GM23338 (cell line): ENCODE measurements around the gene VGLL4. TPM values are rescaled to one million over a fixed set of nuclear protein-coding genes. Genes with fewer than 3 reads are reported as not detected.

Experiments used
- ATAC-seq: fragments of 200-7000 bp; cut with Tn5 transposase; 3 replicates; pipeline ENCODE4 v1.9.1; 2020
- DNase-seq: peaks from one replicate; pipeline ENCODE4 v3.0.0-alpha.2; 2015; ENCODE audit warnings: low spot score
- H2AFZ ChIP-seq: fragments of 200-600 bp; sonication (generic); 2 replicates; pipeline ENCODE4 v1.8.0; 2016; ENCODE audit warnings: antibody characterized with exemption, mild to moderate bottlenecking, moderate library complexity
- H3F3A ChIP-seq: fragments of 200-600 bp; sonication (generic); replicated peaks from 2 replicates; pipeline ENCODE4 v1.8.0; 2017; ENCODE audit warnings: antibody characterized with exemption, mixed run types, low read depth
- H3K27ac ChIP-seq: fragments of 200-600 bp; sonication (generic); 2 replicates; pipeline ENCODE4 v1.6.1; 2016; ENCODE audit warnings: low read depth
- H3K27me3 ChIP-seq: fragments of 200-600 bp; sonication (generic); 2 replicates; pipeline ENCODE4 v1.8.0; 2016; ENCODE audit warnings: mild to moderate bottlenecking, mixed run types, moderate library complexity; ENCODE audit not compliant: insufficient read depth
- H3K36me3 ChIP-seq: fragments of 200-600 bp; sonication (generic); 2 replicates; pipeline ENCODE4 v1.8.0; 2016; ENCODE audit warnings: mild to moderate bottlenecking; ENCODE audit not compliant: insufficient read depth
- H3K4me1 ChIP-seq: fragments of 200-600 bp; sonication (generic); 2 replicates; pipeline ENCODE4 v1.8.0; 2016; ENCODE audit warnings: mild to moderate bottlenecking, moderate library complexity; ENCODE audit not compliant: insufficient read depth
- H3K4me2 ChIP-seq: fragments of 200-600 bp; sonication (generic); 2 replicates; pipeline ENCODE4 v1.7.1; 2017; ENCODE audit warnings: mixed run types
- H3K4me3 ChIP-seq: fragments of 200-600 bp; sonication (generic); 2 replicates; pipeline ENCODE4 v1.6.1; 2016; ENCODE audit warnings: mixed run types
- H3K79me2 ChIP-seq: fragments of 200-600 bp; sonication (generic); replicated peaks from 2 replicates; pipeline ENCODE4 v1.8.0; 2017; ENCODE audit warnings: mild to moderate bottlenecking; ENCODE audit not compliant: insufficient read depth
- H3K9me2 ChIP-seq: fragments of 200-600 bp; sonication (generic); 2 replicates; pipeline ENCODE4 v1.8.0; 2017; ENCODE audit not compliant: insufficient read depth
- H4K20me1 ChIP-seq: fragments of 200-600 bp; sonication (generic); replicated peaks from 2 replicates; pipeline ENCODE4 v1.8.0; 2017; ENCODE audit warnings: mild to moderate bottlenecking; ENCODE audit not compliant: insufficient read depth
- H3K27ac Mint-ChIP-seq: 2 replicates; pipeline ENCODE4 v1.8.0; 2020; ENCODE audit warnings: inconsistent platforms, mild to moderate bottlenecking, moderate library complexity, mixed read lengths
- H3K27me3 Mint-ChIP-seq: 3 replicates; pipeline ENCODE4 v1.8.0; 2022; ENCODE audit warnings: low read depth, mild to moderate bottlenecking, moderate library complexity, mixed read lengths, inconsistent platforms; ENCODE audit not compliant: insufficient read depth, poor library complexity
- H3K36me3 Mint-ChIP-seq: 3 replicates; pipeline ENCODE4 v1.8.0; 2021; ENCODE audit warnings: low read depth, mild to moderate bottlenecking, inconsistent platforms, moderate library complexity, mixed read lengths
- H3K4me1 Mint-ChIP-seq: 3 replicates; pipeline ENCODE4 v1.8.0; 2020; ENCODE audit warnings: mild to moderate bottlenecking, inconsistent platforms, mixed read lengths
- H3K4me3 Mint-ChIP-seq: 3 replicates; pipeline ENCODE4 v1.8.0; 2021; ENCODE audit warnings: moderate library complexity, mild to moderate bottlenecking, inconsistent platforms, mixed read lengths
- H3K9me3 Mint-ChIP-seq: 3 replicates; pipeline ENCODE4 v1.8.0; 2020; ENCODE audit warnings: moderate library complexity, mild to moderate bottlenecking, inconsistent platforms, mixed read lengths
- CREB1 ChIP-seq: fragments of 250-450 bp; sonication (Bioruptor Pico); IDR thresholded peaks from 2 replicates; pipeline ENCODE4 v1.5.0; 2020; ENCODE audit warnings: low read depth, mild to moderate bottlenecking, moderate library complexity
- ETS1 ChIP-seq: IDR thresholded peaks from 2 replicates; pipeline ENCODE4 v1.6.1; 2016; ENCODE audit warnings: antibody characterized with exemption
- EZH2 ChIP-seq: fragments of 200-600 bp; sonication (generic); IDR thresholded peaks from one replicate; pipeline ENCODE4 v1.8.0; 2017; ENCODE audit warnings: antibody characterized with exemption, mild to moderate bottlenecking, low read depth; ENCODE audit not compliant: unreplicated experiment
- EZH2phosphoT487 ChIP-seq: fragments of 200-600 bp; sonication (generic); IDR thresholded peaks from one replicate; pipeline ENCODE4 v1.8.1; 2018; ENCODE audit warnings: antibody characterized with exemption; ENCODE audit not compliant: unreplicated experiment
- JUNB ChIP-seq: IDR thresholded peaks from one replicate; pipeline ENCODE4 v1.6.1; 2016; ENCODE audit warnings: antibody characterized with exemption; ENCODE audit not compliant: unreplicated experiment
- NANOG ChIP-seq: IDR thresholded peaks from 2 replicates; pipeline ENCODE4 v1.6.1; 2016; ENCODE audit warnings: antibody characterized with exemption, borderline replicate concordance
- POLR2AphosphoS5 ChIP-seq: IDR thresholded peaks from 2 replicates; pipeline ENCODE4 v1.6.1; 2016; ENCODE audit warnings: antibody characterized with exemption, low read depth
- REST ChIP-seq: IDR thresholded peaks from one replicate; pipeline ENCODE4 v1.6.1; 2018; ENCODE audit warnings: antibody characterized with exemption; ENCODE audit not compliant: unreplicated experiment
- STAT1 ChIP-seq: IDR thresholded peaks from one replicate; pipeline ENCODE4 v1.6.1; 2016; ENCODE audit warnings: antibody characterized with exemption; ENCODE audit not compliant: unreplicated experiment
- ZNF114 ChIP-seq: fragments of 250-450 bp; sonication (Bioruptor Pico); IDR thresholded peaks from 2 replicates; pipeline ENCODE4 v1.5.0; 2020; ENCODE audit warnings: mild to moderate bottlenecking, moderate library complexity
- ZNF331 ChIP-seq: fragments of 250-450 bp; sonication (Bioruptor Pico); IDR thresholded peaks from 2 replicates; pipeline ENCODE4 v1.5.0; 2020; ENCODE audit warnings: low read depth, mild to moderate bottlenecking, moderate library complexity
- polyA plus RNA-seq: library from polyadenylated mRNA; unstranded; fragments of >200 nt; fragmentation: Nextera tagmentation; extraction: Ambion mirVana; gene quantifications from 2 replicates; pipeline ENCODE4 v1.2.1, GENCODE V29; 2016
- total RNA-seq: library from RNA; depleted of rRNA; stranded (reverse); fragments of >200 nt; shearing (Covaris generic); gene quantifications from 2 replicates; pipeline ENCODE4 v1.2.3, GENCODE V29; 2014
- TF ChIP-seq, protein P1 (sequence below), 2 experiments: fragments of 200-600 bp in 1 of 2; sonication (generic) in 1 of 2; conservative IDR thresholded peaks; 2 replicates each; pipeline versions ENCODE4 v1.5.1 to v1.6.1; 2016 to 2017; ENCODE audit warnings: antibody characterized with exemption in 2 of 2, low read depth in 2 of 2, mild to moderate bottlenecking in 2 of 2, moderate library complexity in 1 of 2
- TF ChIP-seq, protein P2 (sequence below): fragments of 250-450 bp; sonication (Bioruptor Pico); IDR thresholded peaks from 2 replicates; pipeline ENCODE4 v1.5.0; 2020; ENCODE audit warnings: mild to moderate bottlenecking, moderate library complexity

Gene VGLL4
- total and polyA plus RNA-seq, 2 experiments from 2014 or later = 20.8 to 45.9 TPM

DNA sequence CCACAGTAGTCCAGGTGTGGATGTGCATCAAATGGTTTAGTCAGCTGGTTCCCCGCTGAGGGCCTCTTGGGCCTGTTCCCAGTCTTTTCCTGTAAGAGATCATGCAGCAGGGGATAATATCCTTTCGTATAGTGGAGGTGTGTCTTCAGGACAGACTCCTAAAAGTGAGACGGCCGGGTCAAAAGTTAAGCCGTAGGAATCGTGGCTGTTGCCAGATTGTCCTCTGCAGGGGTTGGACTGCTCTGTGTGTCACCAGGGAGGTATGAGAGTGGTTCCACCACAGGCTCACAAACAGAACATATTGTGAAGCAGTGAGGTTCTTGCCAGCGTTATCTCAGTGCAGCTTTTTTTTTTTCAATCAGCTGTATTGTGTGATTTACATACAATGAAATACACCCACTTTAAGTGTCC, 95.0 kb downstream of the VGLL4 start:
- no peaks in the 10 kb centered on the region for H3K79me2 ChIP-seq
- H3K27me3 ChIP-seq = no peaks in the 10 kb centered on the region
- H3K27ac ChIP-seq = no peak overlapping the region
- no peaks in the 10 kb centered on the region for H3F3A ChIP-seq
- H3K9me3 Mint-ChIP-seq = no peaks in the 10 kb centered on the region; the same call in 2 of the 3 replicates
- H3K9me2 ChIP-seq = no peaks in the 10 kb centered on the region
- H3K36me3 ChIP-seq = no peaks in the 10 kb centered on the region
- TF ChIP-seq NANOG (no peak), JUNB (no peak), ZNF331 (no peak), CREB1 (CRISPR knock-in tag) (no peak), EZH2 (no peak), ZNF114 (CRISPR knock-in tag) (no peak), EZH2phosphoT487 (no peak), ETS1 (no peak), POLR2AphosphoS5 (no peak), REST (no peak), STAT1 (no peak)
- TF ChIP-seq, protein P1, sequence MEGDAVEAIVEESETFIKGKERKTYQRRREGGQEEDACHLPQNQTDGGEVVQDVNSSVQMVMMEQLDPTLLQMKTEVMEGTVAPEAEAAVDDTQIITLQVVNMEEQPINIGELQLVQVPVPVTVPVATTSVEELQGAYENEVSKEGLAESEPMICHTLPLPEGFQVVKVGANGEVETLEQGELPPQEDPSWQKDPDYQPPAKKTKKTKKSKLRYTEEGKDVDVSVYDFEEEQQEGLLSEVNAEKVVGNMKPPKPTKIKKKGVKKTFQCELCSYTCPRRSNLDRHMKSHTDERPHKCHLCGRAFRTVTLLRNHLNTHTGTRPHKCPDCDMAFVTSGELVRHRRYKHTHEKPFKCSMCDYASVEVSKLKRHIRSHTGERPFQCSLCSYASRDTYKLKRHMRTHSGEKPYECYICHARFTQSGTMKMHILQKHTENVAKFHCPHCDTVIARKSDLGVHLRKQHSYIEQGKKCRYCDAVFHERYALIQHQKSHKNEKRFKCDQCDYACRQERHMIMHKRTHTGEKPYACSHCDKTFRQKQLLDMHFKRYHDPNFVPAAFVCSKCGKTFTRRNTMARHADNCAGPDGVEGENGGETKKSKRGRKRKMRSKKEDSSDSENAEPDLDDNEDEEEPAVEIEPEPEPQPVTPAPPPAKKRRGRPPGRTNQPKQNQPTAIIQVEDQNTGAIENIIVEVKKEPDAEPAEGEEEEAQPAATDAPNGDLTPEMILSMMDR (conservative IDR thresholded peaks at IDR 0.05; ENCODE audit: low read depth in 2 of 2) = no peak
- TF ChIP-seq, protein P2, sequence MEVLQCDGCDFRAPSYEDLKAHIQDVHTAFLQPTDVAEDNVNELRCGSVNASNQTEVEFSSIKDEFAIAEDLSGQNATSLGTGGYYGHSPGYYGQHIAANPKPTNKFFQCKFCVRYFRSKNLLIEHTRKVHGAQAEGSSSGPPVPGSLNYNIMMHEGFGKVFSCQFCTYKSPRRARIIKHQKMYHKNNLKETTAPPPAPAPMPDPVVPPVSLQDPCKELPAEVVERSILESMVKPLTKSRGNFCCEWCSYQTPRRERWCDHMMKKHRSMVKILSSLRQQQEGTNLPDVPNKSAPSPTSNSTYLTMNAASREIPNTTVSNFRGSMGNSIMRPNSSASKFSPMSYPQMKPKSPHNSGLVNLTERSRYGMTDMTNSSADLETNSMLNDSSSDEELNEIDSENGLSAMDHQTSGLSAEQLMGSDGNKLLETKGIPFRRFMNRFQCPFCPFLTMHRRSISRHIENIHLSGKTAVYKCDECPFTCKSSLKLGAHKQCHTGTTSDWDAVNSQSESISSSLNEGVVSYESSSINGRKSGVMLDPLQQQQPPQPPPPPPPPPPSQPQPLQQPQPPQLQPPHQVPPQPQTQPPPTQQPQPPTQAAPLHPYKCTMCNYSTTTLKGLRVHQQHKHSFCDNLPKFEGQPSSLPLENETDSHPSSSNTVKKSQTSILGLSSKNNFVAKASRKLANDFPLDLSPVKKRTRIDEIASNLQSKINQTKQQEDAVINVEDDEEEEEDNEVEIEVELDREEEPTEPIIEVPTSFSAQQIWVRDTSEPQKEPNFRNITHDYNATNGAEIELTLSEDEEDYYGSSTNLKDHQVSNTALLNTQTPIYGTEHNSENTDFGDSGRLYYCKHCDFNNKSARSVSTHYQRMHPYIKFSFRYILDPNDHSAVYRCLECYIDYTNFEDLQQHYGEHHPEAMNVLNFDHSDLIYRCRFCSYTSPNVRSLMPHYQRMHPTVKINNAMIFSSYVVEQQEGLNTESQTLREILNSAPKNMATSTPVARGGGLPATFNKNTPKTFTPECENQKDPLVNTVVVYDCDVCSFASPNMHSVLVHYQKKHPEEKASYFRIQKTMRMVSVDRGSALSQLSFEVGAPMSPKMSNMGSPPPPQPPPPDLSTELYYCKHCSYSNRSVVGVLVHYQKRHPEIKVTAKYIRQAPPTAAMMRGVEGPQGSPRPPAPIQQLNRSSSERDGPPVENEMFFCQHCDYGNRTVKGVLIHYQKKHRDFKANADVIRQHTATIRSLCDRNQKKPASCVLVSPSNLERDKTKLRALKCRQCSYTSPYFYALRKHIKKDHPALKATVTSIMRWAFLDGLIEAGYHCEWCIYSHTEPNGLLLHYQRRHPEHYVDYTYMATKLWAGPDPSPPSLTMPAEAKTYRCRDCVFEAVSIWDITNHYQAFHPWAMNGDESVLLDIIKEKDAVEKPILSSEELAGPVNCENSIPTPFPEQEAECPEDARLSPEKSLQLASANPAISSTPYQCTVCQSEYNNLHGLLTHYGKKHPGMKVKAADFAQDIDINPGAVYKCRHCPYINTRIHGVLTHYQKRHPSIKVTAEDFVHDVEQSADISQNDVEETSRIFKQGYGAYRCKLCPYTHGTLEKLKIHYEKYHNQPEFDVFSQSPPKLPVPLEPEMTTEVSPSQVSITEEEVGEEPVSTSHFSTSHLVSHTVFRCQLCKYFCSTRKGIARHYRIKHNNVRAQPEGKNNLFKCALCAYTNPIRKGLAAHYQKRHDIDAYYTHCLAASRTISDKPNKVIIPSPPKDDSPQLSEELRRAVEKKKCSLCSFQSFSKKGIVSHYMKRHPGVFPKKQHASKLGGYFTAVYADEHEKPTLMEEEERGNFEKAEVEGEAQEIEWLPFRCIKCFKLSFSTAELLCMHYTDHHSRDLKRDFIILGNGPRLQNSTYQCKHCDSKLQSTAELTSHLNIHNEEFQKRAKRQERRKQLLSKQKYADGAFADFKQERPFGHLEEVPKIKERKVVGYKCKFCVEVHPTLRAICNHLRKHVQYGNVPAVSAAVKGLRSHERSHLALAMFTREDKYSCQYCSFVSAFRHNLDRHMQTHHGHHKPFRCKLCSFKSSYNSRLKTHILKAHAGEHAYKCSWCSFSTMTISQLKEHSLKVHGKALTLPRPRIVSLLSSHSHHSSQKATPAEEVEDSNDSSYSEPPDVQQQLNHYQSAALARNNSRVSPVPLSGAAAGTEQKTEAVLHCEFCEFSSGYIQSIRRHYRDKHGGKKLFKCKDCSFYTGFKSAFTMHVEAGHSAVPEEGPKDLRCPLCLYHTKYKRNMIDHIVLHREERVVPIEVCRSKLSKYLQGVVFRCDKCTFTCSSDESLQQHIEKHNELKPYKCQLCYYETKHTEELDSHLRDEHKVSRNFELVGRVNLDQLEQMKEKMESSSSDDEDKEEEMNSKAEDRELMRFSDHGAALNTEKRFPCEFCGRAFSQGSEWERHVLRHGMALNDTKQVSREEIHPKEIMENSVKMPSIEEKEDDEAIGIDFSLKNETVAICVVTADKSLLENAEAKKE = no peak
- peaks cover 7% of the 10 kb centered on the region for H3K27me3 Mint-ChIP-seq
- H3K4me1 Mint-ChIP-seq = no peaks in the 10 kb centered on the region
- no peak overlapping the region for H3K4me3 ChIP-seq
- H3K4me3 Mint-ChIP-seq = no peak overlapping the region
- H3K36me3 Mint-ChIP-seq = peaks cover 17% of the 10 kb centered on the region; the same call in 2 of the 3 replicates
- no peak overlapping the region for H3K27ac Mint-ChIP-seq
- ATAC-seq = no peak
- no peak overlapping the region for H3K4me2 ChIP-seq
- no peak overlapping the region for H2AFZ ChIP-seq
- no peaks in the 10 kb centered on the region for H4K20me1 ChIP-seq
- no peaks in the 10 kb centered on the region for H3K4me1 ChIP-seq
- DNase-seq = no peak
